NCI-H1694 (cell line): ENCODE results near the gene LIPH.
"Not testable (repeated sequence)": the region's sequence is repeated elsewhere in the genome, so short reads cannot be mapped to it uniquely, and the experiment has no call there.

ENCODE experiments used
- DNase-seq: peaks from one replicate; lab custom pipeline; 2025; lab: John Stamatoyannopoulos, UW

LIPH gene

GRCh38 chr3:185486394-185486793, 66.0 kb downstream of the LIPH start:
- DNase-seq: no peak

- DNase-seq: no peak
Observed at GRCh38 chr3:185484296-185484695, 68.1 kb downstream of the LIPH start.

DNA sequence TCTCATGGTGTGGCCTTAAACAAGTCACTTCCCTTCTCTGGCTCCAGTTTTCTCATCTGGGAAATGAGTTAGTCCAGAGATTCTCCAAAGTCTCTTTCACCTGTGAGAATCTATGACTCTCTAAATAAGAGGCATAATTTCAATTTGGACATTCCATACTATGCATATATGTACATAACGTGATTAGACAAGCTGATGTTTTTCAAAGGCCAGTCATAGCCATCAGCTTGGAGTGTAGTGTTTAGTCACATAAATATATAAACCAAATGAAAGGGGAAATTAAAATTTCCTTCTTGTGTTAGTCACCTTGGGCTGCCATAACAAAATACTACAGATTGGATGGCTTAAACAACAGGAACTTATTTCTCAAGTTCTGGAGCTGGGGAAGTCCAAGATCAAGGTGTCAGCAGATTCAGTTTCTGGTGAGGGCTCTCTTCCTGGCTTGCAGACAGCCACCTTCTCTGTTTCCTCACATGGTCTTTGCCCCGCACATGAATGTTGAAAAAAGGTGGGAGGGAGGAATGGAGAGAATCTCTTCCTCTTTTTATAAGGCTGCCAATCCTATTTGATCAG, 72.9 kb downstream of the LIPH start:
- no peak for DNase-seq

DNA sequence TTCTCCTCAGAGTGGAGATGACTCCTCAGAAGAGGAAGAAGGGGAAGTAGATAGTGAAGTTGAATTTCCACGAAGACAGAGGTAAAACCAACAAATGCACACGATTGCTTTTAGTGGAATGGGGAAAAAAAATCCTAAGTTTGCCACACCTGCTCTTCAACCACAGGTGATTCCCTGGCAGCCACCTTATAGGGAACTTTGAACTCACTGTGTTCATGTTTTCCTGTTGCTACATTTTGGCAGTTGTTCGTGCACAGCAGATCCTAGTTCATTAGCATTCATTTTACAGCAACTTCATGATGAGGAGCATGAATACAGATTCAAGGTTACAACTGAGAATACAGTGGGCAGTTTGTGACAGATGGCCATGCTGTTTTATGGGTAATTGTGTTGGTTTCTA, 75.1 kb downstream of the LIPH start:
- no peak for DNase-seq

- DNase-seq: not testable (repeated sequence)
Observed at GRCh38 chr3:185474922-185475321, 77.5 kb downstream of the LIPH start.

GRCh38 chr3:185473290-185473815, 79.0 kb downstream of the LIPH start:
- no peak for DNase-seq

DNA sequence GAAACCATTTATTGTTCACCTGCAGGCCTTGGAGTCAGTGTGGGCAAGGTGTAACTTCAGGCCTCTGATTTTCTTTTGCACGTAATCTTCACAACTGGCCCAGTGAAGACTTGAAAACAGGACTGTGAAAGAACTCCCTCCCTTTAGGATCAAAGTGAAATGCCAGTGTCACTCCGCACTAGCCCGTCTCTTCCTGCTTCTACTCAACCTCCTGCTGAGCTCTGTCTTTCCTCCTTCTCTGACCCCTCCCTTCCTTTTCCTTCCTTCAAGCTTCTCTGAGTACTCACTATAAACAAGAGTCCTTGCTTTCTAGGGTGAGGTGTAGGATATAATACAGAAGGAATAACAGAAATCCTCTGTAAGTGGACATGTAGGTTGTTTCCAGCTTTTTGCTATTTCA, 82.1 kb downstream of the LIPH start:
- DNase-seq: no peak

DNA sequence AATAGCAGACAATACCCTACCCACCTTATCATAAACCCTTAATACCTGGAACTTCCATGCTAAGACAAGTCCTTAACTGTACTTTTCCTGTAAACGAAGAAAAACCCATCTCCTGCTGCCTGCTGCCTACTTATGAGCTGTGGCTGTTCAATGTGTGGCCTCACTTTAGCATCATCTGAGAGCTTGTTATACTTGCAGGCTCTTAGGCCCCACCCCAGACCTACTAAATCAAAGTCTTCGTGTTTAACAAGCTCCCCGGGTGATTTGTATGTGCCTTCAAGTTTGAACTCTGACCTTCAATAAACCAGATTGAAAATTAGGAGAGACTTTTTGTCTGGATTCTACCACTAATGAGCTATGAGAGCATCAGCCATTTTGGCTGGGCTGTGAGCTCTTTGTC, 82.8 kb downstream of the LIPH start:
- no peak for DNase-seq

DNA sequence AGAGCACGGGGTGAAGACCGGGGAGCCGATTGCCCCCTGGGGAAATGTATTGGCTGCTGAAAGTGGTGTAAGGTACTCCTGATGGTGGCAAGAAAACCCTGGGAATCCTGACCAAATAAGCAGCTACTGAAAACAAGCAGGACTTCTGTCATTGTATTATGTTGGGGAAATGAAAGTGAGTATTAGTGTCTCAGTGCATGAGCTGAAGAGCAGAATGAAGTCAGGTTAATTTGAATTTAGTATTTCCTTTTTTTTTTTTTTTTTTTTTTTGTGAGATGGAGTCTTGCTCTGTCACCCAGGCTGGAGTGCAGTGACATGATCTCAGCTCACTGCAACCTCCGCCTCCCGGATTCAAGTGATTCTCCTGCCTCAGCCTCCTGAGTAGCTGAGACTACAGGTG, 86.3 kb downstream of the LIPH start:
- not testable (repeated sequence) for DNase-seq

DNA sequence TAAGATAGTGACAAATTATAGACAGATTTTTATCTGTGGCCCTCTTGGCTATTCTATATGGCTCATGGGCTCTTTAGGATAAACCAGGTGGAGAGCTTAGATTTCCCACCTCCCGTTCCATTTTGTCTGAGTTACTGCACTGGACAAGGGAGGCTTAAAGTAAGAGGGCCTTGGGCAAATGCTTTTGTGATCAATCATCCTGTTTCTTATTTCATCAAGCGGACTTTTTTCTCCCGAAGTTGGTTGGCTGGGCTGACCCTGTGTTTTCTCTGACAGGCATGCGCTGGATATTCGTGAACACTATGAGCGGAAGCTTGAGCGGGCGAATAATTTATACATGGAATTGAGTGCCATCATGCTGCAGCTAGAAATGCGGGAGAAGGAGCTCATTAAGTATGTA, 86.9 kb downstream of the LIPH start:
- DNase-seq: no peak

- DNase-seq: peak; percentile 17
Observed at GRCh38 chr3:185460719-185461350, 91.6 kb downstream of the LIPH start.

GRCh38 chr3:185460309-185460708, 92.1 kb downstream of the LIPH start:
- DNase-seq: no peak

DNA sequence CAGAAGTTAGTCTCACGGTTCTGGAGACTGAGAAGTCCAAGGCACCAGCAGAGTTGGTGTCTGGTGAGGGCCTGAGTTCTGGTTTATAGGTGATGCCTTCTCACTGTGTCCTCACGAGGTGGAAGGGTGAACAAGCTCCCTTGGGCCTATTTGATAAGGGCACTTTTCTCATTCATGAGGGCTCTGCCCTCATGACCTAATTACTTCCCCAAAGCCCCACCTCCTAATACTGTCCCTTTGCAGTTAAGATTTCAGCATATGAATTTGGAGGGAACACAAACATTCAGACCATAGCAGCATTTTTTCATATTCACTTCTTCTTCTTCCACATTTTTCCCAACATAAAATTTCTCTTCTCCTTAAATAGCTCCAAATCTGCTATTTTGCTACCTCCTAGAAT, 95.0 kb downstream of the LIPH start:
- DNase-seq: no peak
